Activated naive CD4-positive, alpha-beta T cell treated with anti-CD3 and anti-CD28 coated beads, Interleukin-2, amount 10 ng/mL, durations not matched to agents 7 days and 5 days (primary cell): Measurements from ENCODE around the gene CATSPER2.
"Not testable (repeated sequence)": the region's sequence is repeated elsewhere in the genome, so short reads cannot be mapped to it uniquely, and the experiment has no call there.

Source experiments
- CTCF ChIA-PET: fragments of 350-600 bp; sonication (Branson Sonifier 250); formaldehyde crosslinking; loops from one replicate; lab custom pipeline; 2021; ENCODE audit warnings: antibody characterized with exemption; lab: Charles Lee
- DNase-seq: peaks from one replicate; pipeline ENCODE4 v3.0.0-alpha.2; 2020
- H3K27ac Mint-ChIP-seq: one replicate; pipeline ENCODE4 v1.8.0; 2021; ENCODE audit warnings: mild to moderate bottlenecking, moderate library complexity, mixed read lengths
- H3K27me3 Mint-ChIP-seq: one replicate; pipeline ENCODE4 v1.8.0; 2021; ENCODE audit warnings: mild to moderate bottlenecking, mixed read lengths
- H3K36me3 Mint-ChIP-seq: one replicate; pipeline ENCODE4 v1.8.0; 2021; ENCODE audit warnings: mixed read lengths
- H3K4me1 Mint-ChIP-seq: one replicate; pipeline ENCODE4 v1.8.0; 2021; ENCODE audit warnings: mixed read lengths
- H3K4me3 Mint-ChIP-seq: one replicate; pipeline ENCODE4 v1.8.0; 2021; ENCODE audit warnings: mild to moderate bottlenecking, moderate library complexity, mixed read lengths
- H3K9me3 Mint-ChIP-seq: one replicate; pipeline ENCODE4 v1.8.0; 2021; ENCODE audit warnings: mixed read lengths

The CATSPER2 gene

DNA sequence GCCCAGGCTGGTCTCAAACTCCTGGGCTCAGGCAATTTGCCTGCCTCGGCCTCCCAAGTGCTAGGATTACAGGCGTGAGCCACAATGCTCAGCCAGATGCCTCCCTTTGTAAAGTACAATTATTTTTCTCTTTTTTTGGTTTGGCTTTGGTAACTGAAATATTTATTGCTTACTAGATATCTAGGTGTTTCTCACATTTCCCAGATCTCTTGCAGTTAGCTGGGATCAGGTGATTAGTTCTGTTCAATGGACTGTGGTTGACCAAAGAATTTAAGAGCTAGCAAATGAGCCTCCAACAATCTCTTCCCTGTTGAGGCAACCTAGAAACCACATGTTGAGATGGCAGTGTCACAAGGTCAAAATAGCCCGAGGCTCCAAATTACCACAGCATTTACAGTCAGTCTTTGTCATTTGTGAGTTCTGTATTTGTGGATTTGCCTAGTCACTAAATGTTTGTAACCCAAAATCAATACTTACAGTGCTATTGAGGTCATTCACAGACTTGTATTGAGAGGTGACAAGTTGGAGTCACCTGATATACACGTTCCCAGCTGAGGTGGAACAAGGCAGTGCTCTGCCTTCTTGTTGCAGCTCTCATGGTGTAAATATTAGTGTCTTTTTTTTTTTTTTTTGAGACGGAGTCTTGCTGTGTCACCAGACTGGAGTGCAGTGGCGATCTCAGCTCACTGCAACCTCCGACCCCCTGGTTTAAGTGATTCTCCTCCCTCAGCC, 26.4 kb downstream of the CATSPER2 start:
- H3K9me3 Mint-ChIP-seq, H3K27ac Mint-ChIP-seq, H3K4me3 Mint-ChIP-seq, DNase-seq, H3K36me3 Mint-ChIP-seq, H3K4me1 Mint-ChIP-seq, CTCF ChIA-PET: not testable (repeated sequence)
- peaks cover 24% of the 10 kb centered on the region for H3K27me3 Mint-ChIP-seq

DNA sequence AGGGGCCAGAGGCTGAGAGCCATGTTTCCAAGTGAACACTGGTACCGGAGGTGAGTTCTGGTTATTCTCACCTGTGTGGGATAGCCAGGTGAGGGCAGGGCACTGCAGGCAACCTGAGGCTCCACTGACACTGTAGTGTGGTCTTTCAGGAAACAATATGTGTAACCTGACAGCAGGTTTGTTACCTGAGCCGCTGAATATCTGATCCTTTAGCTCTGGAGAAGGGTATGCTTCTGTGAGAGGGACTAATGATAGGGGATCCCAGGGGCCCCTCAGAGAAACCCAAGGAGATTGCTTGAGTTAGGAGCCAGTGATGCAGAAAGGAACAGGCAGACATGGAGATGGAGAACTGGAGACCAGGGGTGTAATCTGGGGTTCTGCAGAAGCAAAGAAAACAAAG, 29.9 kb downstream of the CATSPER2 start, which contains the start of gene STRC:
TSS of gene STRC (minus strand) at position 101 of the 400 bp plus-strand sequence. CDS start at position 23, 78 bp downstream.
- peaks cover 11% of the 10 kb centered on the region for H3K27me3 Mint-ChIP-seq
- CTCF ChIA-PET, H3K36me3 Mint-ChIP-seq, H3K27ac Mint-ChIP-seq, H3K4me1 Mint-ChIP-seq, DNase-seq, H3K4me3 Mint-ChIP-seq, H3K9me3 Mint-ChIP-seq: not testable (repeated sequence)

DNA sequence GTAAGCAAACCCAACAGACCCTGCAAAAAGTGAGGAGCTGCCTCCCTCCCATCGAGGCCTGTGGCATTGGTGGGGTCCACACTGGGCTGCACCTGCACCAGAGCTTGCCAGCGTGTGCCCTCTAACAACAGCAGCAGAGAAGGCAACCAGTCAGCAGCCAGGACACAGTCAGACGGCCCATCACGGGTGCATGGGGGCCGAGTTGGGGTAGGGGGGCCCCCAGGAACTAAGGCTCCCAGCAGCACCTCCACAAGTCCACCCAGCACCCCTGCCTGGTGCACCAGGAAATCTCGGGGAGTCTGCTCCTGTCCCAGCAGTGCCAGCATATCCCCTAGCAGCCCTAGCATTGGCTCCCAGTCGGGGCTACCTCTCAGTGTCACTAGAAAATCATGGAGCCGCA, 30.9 kb downstream of the CATSPER2 start:
- CTCF ChIA-PET, H3K36me3 Mint-ChIP-seq: not testable (repeated sequence)

DNA sequence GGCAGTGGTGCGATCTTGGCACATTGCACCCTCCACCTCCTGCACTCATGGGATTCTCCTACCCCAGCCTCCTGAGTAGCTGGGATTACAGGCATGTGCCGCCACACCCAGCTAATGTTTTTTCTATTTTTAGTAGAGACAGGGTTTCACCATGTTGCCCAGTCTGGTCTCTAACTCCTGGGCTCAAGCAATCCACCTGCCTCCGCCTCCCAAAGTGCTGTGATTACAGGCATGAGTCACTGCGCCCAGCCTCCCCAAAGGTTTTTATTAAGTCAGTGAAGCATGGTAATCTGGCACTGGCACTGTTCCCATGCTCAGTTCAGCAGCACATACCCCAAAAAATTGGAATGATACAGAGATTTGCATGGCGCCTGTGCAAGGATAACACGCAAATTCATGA, 46.4 kb downstream of the CATSPER2 start:
- not testable (repeated sequence) for H3K9me3 Mint-ChIP-seq, H3K4me3 Mint-ChIP-seq, H3K4me1 Mint-ChIP-seq, H3K27ac Mint-ChIP-seq, DNase-seq, H3K36me3 Mint-ChIP-seq
- CTCF ChIA-PET = interaction anchor here (0.7 kb wide), 1 partner anchor 162 kb away, joined by 3 read pairs; no protein-coding TSS in a partner anchor
- H3K27me3 Mint-ChIP-seq = peaks cover 29% of the 10 kb centered on the region

More for the DNA sequence above, 30.9 kb downstream of the CATSPER2 start:
- not testable (repeated sequence) for H3K4me1 Mint-ChIP-seq, DNase-seq, H3K4me3 Mint-ChIP-seq, H3K9me3 Mint-ChIP-seq, H3K27ac Mint-ChIP-seq
- H3K27me3 Mint-ChIP-seq = peaks cover 11% of the 10 kb centered on the region

DNA sequence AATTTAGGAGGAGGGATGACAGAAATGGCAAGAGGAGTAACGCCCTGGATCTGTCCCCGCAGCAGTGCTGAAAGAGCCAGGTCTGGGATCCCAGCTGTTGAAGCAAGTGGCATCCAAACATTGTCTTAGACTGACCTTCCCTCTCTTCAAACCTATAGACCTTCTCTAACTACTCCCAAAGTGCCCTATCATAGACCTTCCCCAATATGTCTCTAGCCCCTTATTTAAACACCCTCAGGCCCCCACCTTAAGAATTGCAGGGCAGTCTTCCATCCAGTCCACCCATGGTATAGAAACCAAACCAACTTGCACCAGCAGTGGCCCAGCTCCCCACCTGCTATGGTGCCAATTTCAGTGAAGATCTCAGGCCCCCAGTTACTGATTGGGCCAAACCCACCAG, 48.4 kb downstream of the CATSPER2 start:
- H3K27ac Mint-ChIP-seq, DNase-seq, H3K9me3 Mint-ChIP-seq, H3K4me1 Mint-ChIP-seq, H3K4me3 Mint-ChIP-seq, H3K36me3 Mint-ChIP-seq, CTCF ChIA-PET: not testable (repeated sequence)
- peaks cover 32% of the 10 kb centered on the region for H3K27me3 Mint-ChIP-seq

DNA sequence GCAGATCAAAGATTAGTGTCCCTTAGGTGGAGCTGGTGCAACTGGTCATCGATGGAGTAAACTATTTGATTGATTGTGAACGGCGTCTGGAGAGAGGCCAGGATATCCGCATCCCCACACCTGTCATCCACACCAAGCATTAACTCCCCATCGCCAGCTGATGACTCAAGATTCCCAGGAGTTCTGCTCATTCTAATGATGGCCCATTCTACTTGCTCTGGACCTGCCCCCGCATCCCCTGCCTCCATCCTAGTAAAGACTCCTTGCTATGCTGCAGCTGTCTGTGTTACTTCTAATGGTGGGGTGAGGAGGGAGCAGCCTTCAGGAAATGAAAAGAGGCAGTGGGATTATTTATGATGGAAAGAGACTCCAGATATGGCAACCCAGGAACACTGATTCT, 49.5 kb downstream of the CATSPER2 start:
- H3K4me1 Mint-ChIP-seq, H3K4me3 Mint-ChIP-seq, H3K9me3 Mint-ChIP-seq, CTCF ChIA-PET, H3K36me3 Mint-ChIP-seq, H3K27ac Mint-ChIP-seq, DNase-seq: not testable (repeated sequence)
- peaks cover 22% of the 10 kb centered on the region for H3K27me3 Mint-ChIP-seq

DNA sequence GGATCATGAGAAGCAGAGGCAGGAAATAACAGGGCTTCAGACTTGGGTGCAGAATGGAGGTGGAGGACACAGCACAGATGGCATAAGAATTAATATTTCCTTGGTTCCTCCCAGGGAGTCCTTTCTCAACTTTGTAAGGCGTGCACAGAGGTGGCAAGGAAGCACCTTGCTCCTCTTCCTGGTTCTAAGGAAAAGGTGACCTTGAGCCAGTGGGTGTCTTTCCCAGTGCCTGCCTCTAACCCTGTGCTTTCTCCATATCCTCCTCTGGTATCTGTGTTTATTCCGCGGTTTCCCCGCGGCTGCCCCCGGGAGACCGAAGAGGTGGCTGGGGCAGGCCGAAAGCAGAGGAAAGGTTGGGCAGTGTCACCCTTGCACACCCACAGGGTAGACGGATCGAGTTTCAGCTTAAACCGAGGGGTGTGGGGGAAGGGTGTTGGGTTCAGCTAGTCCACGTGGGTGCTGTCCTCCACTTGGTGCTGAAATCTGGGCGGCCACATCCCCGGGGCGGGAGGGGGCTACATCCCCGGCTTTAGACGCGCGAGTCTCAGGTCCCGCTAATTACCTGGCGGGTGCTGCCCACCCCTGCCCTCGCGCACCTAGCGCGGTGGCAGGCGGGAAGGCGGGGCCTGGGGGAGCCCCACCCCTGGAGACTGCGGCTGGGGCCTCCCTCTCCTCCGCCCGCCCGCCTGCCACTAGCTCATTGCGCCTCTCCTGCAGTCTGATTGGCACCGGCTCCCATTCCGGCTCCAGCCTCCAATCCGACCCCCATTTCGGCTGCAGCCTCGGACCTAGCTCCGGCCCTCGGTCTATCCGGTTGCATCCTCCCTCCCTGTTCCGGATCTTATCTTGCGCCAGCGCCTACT, 55.1 kb downstream of the CATSPER2 start, which contains the start of gene CKMT1B:
TSS of gene CKMT1B (plus strand) at position 700 of the 863 bp plus-strand sequence. CDS start 192 bp downstream, outside the sequence.
- H3K9me3 Mint-ChIP-seq, H3K4me3 Mint-ChIP-seq, H3K27ac Mint-ChIP-seq, H3K36me3 Mint-ChIP-seq, H3K4me1 Mint-ChIP-seq, DNase-seq, CTCF ChIA-PET: not testable (repeated sequence)
- peaks cover 12% of the 10 kb centered on the region for H3K27me3 Mint-ChIP-seq

DNA sequence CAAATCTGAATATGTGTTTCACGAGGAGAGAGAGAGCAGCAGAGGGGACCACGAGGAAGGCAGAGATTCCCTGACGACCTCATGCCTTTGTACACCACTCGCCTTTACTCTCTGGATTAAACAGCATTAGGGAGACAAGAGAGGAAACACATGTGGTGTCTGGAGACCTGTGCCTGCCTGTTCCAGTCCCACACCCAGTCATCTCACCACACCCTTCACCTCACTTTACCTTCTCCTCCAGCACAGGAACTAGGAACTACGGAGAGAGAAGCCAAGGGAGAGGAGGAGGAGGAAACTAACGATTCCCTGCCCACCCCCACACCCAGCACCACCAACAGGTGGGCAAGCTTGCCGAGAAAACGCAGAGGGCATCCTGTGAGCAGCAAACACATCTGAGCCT, 55.8 kb downstream of the CATSPER2 start:
- H3K27me3 Mint-ChIP-seq, H3K9me3 Mint-ChIP-seq, CTCF ChIA-PET, H3K4me1 Mint-ChIP-seq, H3K27ac Mint-ChIP-seq, H3K36me3 Mint-ChIP-seq, H3K4me3 Mint-ChIP-seq, DNase-seq: not testable (repeated sequence)

DNA sequence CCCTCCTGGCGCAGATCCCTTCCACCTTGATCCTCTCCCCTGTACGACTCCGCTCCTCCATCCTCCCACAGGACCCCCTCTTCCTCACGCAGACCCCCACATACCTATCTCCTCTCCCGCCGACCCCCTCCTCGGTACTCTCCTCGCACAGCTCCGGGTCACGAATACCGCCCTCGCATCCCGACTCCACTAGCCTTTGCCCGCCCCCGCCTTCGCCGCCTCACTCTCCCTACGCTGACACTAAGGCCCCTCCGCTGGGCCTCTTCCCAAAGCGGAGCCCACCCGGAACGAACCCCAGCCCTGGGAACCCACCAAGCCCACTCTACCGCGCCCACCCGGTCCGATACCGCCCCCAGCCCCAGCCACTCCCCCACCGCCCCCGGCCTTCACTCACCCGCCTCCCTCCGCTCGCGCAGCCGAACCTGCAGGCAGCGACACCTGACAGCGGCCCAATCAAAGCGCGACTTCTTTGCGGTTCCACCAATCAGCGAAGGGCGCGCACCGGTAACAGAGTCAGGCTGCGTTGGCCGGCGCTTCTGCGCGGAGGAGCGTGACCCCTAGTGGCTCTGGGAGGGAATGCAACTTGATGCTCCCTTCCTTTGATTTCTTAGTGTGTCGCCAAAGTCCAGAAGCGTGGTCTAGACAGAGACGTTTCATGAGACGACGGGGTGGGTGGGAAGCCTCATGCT, 58.7 kb downstream of the CATSPER2 start, which contains the start of gene PPIP5K1:
TSS of gene PPIP5K1 (minus strand) at position 431 of the 689 bp plus-strand sequence. CDS start 5,704 bp downstream, outside the sequence.
- H3K4me1 Mint-ChIP-seq, H3K27ac Mint-ChIP-seq, H3K27me3 Mint-ChIP-seq, H3K9me3 Mint-ChIP-seq, CTCF ChIA-PET, H3K36me3 Mint-ChIP-seq, H3K4me3 Mint-ChIP-seq, DNase-seq: not testable (repeated sequence)
